Esophagus muscularis mucosa (tissue), 4 donors: ENCODE results near the gene SPTB. TPM values are rescaled to one million over a fixed set of nuclear protein-coding genes. Genes with fewer than 3 reads are reported as not detected.

ENCODE experiments used
- DNase-seq: peaks from one replicate; pipeline ENCODE4 v3.0.0-alpha.2; 2017; ENCODE audit errors: extremely low spot score
- H3K27ac ChIP-seq, 4 donors: fragments of 200-600 bp; sonication (generic); replicated peaks in 1 of 4; 1 replicate in 3 of 4; 2 replicates in 1 of 4; pipeline ENCODE4 v1.5.1; 2016 to 2019; ENCODE audit warnings: mild to moderate bottlenecking in 1 of 4
- H3K27me3 ChIP-seq, 4 donors: fragments of 200-600 bp; sonication (generic); one replicate each; pipeline versions ENCODE4 v1.5.1 to v1.6.0; 2016 to 2019
- H3K36me3 ChIP-seq, 4 donors: fragments of 200-600 bp; sonication (generic); one replicate each; pipeline ENCODE4 v1.5.1; 2016 to 2019
- H3K4me1 ChIP-seq, 4 donors: fragments of 200-600 bp; sonication (generic); one replicate each; pipeline ENCODE4 v1.5.1; 2016 to 2019
- H3K4me3 ChIP-seq, 4 donors: fragments of 200-600 bp; sonication (generic); 1 replicate in 2 of 4; 2 replicates in 2 of 4; pipeline ENCODE4 v1.5.1; 2016 to 2019; ENCODE audit warnings: mild to moderate bottlenecking in 4 of 4, moderate library complexity in 1 of 4
- H3K9me3 ChIP-seq, 4 donors: fragments of 200-600 bp; sonication (generic); 1 replicate in 3 of 4; 2 replicates in 1 of 4; pipeline ENCODE4 v1.5.1; 2016 to 2019
- CTCF ChIP-seq, 3 experiments: fragments of 200-600 bp in 2 of 3; fragments of 450-650 bp in 1 of 3; sonication (generic) in 2 of 3; IDR thresholded peaks; one replicate each; pipeline ENCODE4 v1.5.1; 2017 to 2019; ENCODE audit warnings: antibody characterized with exemption in 3 of 3, mild to moderate bottlenecking in 2 of 3, moderate library complexity in 1 of 3
- EP300 ChIP-seq: sonication (generic); formaldehyde crosslinking; IDR thresholded peaks from one replicate; pipeline ENCODE4 v1.6.1; 2017; ENCODE audit warnings: antibody characterized with exemption
- POLR2A ChIP-seq: fragments of 450-650 bp; IDR thresholded peaks from one replicate; pipeline ENCODE4 v1.6.1; 2017; ENCODE audit warnings: antibody characterized with exemption, moderate library complexity, mild to moderate bottlenecking, low read depth
- POLR2AphosphoS5 ChIP-seq, 2 donors: sonication (generic); formaldehyde crosslinking; IDR thresholded peaks; one replicate each; pipeline ENCODE4 v1.6.1; 2017; ENCODE audit warnings: antibody characterized with exemption in 2 of 2
- WGBS: methylation state at CpG from one replicate; pipeline ENCODE4 v1.1.5; 2018; 5-methylcytosine and 5-hydroxymethylcytosine counted together
- intact Hi-C: fragments of 100-400 bp; cut with DNase I; formaldehyde crosslinking; loops from one replicate; pipeline ENCODE4 v1.15.1; 2023
- total RNA-seq, 4 donors: library from RNA; depleted of rRNA; stranded (reverse); fragments of >200 nt; gene quantifications; one replicate each; pipeline versions ENCODE4 v1.1.0 to v1.2.1, GENCODE V29; 2016

SPTB gene
- total RNA-seq, 4 donors from 2014 or later, result 0.83 to 2.5 (median 1.8) TPM

GRCh38 chr14:64912261-64912660, 32.6 kb upstream of the SPTB start:
- WGBS, result 87% methylated on average over 1 of the region's 1 CpG
- peaks cover 0 to 3% (median 0%) of the 10 kb centered on the region in 4 donors for H3K36me3 ChIP-seq
- no peak overlapping the region for H3K27ac ChIP-seq
- H3K4me1 ChIP-seq, result peaks cover 12 to 30% (median 29%) of the 10 kb centered on the region in 4 donors
- H3K27me3 ChIP-seq, result no peaks in the 10 kb centered on the region
- DNase-seq, result no peak
- intact Hi-C loops, result no loop called here
- no peaks in the 10 kb centered on the region for H3K9me3 ChIP-seq
- TF ChIP-seq CTCF (IDR thresholded peaks at IDR 0.05) (no peak), EP300 (no peak)
- H3K4me3 ChIP-seq, result no peak overlapping the region

- TF ChIP-seq CTCF (IDR thresholded peaks at IDR 0.05), result peak; percentile 8 to 53 (median 30)
- no peak for TF ChIP-seq EP300
- Histone ChIP-seq H3K4me3 (no peak overlapping the region), H3K36me3 (no peaks in the 10 kb centered on the region), H3K27ac (no peak overlapping the region), H3K9me3 (no peaks in the 10 kb centered on the region), H3K4me1 (peaks cover 11 to 17% (median 17%) of the 10 kb centered on the region in 4 donors), H3K27me3 (no peaks in the 10 kb centered on the region)
- intact Hi-C loops, result no loop called here
- WGBS, result 23% methylated on average over 3 of the region's 3 CpGs
- no peak for DNase-seq
Measured at GRCh38 chr14:64910847-64911495, 31.3 kb upstream of the SPTB start.

GRCh38 chr14:64906022-64906421, 26.3 kb upstream of the SPTB start:
- Histone ChIP-seq H3K27ac (no peak overlapping the region), H3K4me1 (no peaks in the 10 kb centered on the region)
- 71% methylated on average over 6 of the region's 6 CpGs for WGBS

GRCh38 chr14:64899958-64900357, 20.3 kb upstream of the SPTB start:
- Histone ChIP-seq H3K27ac (no peak overlapping the region), H3K4me1 (no peaks in the 10 kb centered on the region), H3K4me3 (no peak overlapping the region), H3K9me3 (no peaks in the 10 kb centered on the region), H3K36me3 (no peaks in the 10 kb centered on the region), H3K27me3 (peaks cover 0 to 9% (median 0%) of the 10 kb centered on the region in 4 donors)
- intact Hi-C loops, result loop anchor here (10.0 kb wide), 1 partner anchor 235 kb away; no protein-coding TSS in a partner anchor
- TF ChIP-seq CTCF (IDR thresholded peaks at IDR 0.05) (no peak), EP300 (no peak), POLR2AphosphoS5 (IDR thresholded peaks at IDR 0.05) (no peak), POLR2A (no peak)
- 80% methylated on average over 1 of the region's 1 CpG for WGBS
- DNase-seq, result no peak

More at GRCh38 chr14:64906022-64906421, 26.3 kb upstream of the SPTB start:
- no peak overlapping the region for H3K4me3 ChIP-seq
- H3K27me3 ChIP-seq, result peaks cover 0 to 3% (median 0%) of the 10 kb centered on the region in 4 donors
- intact Hi-C loops, result loop anchor here (10.0 kb wide), 1 partner anchor 241 kb away; no protein-coding TSS in a partner anchor
- DNase-seq, result no peak
- H3K9me3 ChIP-seq, result no peaks in the 10 kb centered on the region
- no peaks in the 10 kb centered on the region for H3K36me3 ChIP-seq
- no peak for TF ChIP-seq POLR2AphosphoS5 (IDR thresholded peaks at IDR 0.05)
- TF ChIP-seq CTCF (IDR thresholded peaks at IDR 0.05), result no peak
- TF ChIP-seq POLR2A, result no peak
- no peak for TF ChIP-seq EP300
